ENCODE data around the gene NOG. TPM values are rescaled to one million over a fixed set of nuclear protein-coding genes. Genes with fewer than 3 reads are reported as not detected.

NOG gene
- total and polyA plus RNA-seq, 7 donors: 0.16 to 0.52 (median 0.36) TPM; not detected in 4

DNA sequence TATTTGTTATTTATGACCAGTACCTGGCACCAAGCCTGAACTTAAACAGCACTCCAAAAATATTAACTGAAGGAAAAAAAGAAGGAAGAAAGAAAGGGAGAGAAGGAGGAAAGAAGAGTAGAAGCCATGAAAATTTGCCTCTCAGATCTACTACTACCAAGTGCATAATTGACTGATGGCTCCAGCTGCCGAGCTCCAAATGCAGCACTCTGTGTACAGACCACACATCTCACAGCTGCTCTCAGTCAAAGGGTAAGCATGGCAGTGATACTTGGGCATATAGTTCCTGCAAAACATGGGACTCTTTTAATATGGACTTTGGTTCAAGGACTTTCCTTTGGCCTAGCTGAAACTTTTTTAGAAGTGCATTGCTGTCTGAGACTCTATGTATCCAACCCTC lies 44.0 kb upstream of the NOG start:
- Histone ChIP-seq H3K27ac (no peak overlapping the region), H3K27me3 (no peaks in the 10 kb centered on the region), H3K4me1 (no peaks in the 10 kb centered on the region), H3K9me3 (peaks cover 0 to 2% (median 0%) of the 10 kb centered on the region in 4 donors), H3K4me3 (no peak overlapping the region), H3K36me3 (no peaks in the 10 kb centered on the region)
- 31 to 76% methylated on average over 1 of the region's 1 CpG for WGBS, 2 donors
- DNase-seq: no peak
- TF ChIP-seq POLR2AphosphoS5 (IDR thresholded peaks at IDR 0.05): no peak
- TF ChIP-seq EP300 (IDR thresholded peaks at IDR 0.05): no peak
- no peak for TF ChIP-seq POLR2A (IDR thresholded peaks at IDR 0.05)
- intact Hi-C loops (cut with DNase I): no loop called here

DNA sequence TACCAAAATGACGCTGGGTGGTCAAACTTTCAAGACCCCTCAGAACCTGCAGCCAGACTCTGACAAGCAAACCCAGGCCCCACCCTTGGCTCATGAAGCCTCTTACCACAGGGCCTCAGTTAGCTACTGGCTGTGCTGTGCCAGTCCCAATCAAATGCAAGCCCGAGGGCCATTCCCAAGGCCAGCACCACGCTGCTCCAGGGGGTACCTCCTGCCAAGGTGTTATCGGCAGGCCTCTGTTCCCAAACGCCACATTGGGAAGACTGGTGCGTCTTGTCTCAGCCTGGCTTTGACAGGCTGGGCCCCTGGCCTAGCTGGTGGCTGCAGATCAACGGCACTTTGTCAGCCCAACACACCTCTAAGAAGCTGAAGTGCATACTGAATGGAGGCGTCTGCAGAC lies 35.8 kb upstream of the NOG start:
- no peak for TF ChIP-seq POLR2A (IDR thresholded peaks at IDR 0.05)
- no peak for TF ChIP-seq EP300 (IDR thresholded peaks at IDR 0.05)
- 81 to 84% methylated on average over 8 of the region's 8 CpGs for WGBS, 2 donors

DNA sequence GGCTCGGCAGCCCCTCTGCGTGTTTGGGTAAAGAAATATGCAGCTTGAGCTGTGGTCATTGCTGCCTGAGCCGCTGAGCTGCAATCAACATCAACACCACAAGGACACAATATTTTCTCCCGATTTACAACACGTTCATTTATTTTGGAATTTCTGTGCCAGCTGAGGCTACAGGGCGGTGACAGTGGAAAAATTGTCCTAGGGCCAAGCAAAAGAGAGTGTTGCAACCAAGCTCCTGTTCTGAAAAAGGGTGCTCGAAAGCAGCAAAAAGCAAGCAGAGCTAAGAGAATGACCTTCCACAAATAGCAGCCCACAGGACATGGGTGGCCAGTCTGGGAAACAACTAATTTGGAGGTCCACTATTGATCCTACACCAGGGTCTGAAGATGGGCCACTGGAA lies 35.4 kb upstream of the NOG start:
- no peak overlapping the region for H3K4me3 ChIP-seq
- intact Hi-C loops (cut with DNase I): no loop called here
- H3K4me1 ChIP-seq: no peaks in the 10 kb centered on the region
- WGBS, 2 donors: 87% methylated on average over 7 of the region's 7 CpGs
- H3K27me3 ChIP-seq: no peaks in the 10 kb centered on the region
- H3K9me3 ChIP-seq: no peaks in the 10 kb centered on the region
- no peak for DNase-seq
- no peaks in the 10 kb centered on the region for H3K36me3 ChIP-seq
- no peak overlapping the region for H3K27ac ChIP-seq
- TF ChIP-seq EP300 (IDR thresholded peaks at IDR 0.05): no peak
- no peak for TF ChIP-seq POLR2A (IDR thresholded peaks at IDR 0.05)
- TF ChIP-seq POLR2AphosphoS5 (IDR thresholded peaks at IDR 0.05): no peak
- TF ChIP-seq, protein P1, sequence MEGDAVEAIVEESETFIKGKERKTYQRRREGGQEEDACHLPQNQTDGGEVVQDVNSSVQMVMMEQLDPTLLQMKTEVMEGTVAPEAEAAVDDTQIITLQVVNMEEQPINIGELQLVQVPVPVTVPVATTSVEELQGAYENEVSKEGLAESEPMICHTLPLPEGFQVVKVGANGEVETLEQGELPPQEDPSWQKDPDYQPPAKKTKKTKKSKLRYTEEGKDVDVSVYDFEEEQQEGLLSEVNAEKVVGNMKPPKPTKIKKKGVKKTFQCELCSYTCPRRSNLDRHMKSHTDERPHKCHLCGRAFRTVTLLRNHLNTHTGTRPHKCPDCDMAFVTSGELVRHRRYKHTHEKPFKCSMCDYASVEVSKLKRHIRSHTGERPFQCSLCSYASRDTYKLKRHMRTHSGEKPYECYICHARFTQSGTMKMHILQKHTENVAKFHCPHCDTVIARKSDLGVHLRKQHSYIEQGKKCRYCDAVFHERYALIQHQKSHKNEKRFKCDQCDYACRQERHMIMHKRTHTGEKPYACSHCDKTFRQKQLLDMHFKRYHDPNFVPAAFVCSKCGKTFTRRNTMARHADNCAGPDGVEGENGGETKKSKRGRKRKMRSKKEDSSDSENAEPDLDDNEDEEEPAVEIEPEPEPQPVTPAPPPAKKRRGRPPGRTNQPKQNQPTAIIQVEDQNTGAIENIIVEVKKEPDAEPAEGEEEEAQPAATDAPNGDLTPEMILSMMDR (IDR thresholded peaks at IDR 0.05): no peak

More for the DNA sequence above, 35.8 kb upstream of the NOG start:
- Histone ChIP-seq H3K27me3 (no peaks in the 10 kb centered on the region), H3K36me3 (no peaks in the 10 kb centered on the region), H3K4me3 (no peak overlapping the region), H3K4me1 (no peaks in the 10 kb centered on the region), H3K27ac (no peak overlapping the region), H3K9me3 (no peaks in the 10 kb centered on the region)
- no peak for DNase-seq
- intact Hi-C loops (cut with DNase I): no loop called here

DNA sequence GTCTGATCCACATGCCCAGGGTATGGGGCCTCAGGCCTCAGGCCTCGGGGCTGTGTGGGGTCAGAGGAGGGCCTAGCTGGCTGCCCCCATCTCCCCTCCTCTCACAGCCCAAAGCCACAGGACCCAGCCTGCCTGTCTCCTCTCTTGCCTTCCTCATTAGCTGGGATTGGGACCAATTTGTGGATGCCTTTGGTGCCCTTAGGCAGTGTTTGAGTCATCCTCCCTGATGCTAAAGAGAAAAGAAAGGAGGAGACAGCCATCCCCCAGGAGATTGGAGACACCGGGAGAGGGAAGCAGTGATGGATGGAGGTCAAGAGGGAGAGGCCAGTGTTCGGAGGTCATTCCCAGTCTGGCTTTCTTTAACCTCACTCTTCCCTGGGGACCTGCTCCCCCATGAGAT lies 23.3 kb upstream of the NOG start:
- Histone ChIP-seq H3K27me3 (no peaks in the 10 kb centered on the region), H3K4me1 (peaks cover 0 to 6% (median 2%) of the 10 kb centered on the region in 4 donors), H3K27ac (no peak overlapping the region), H3K9me3 (no peaks in the 10 kb centered on the region), H3K4me3 (no peak overlapping the region), H3K36me3 (no peaks in the 10 kb centered on the region)
- DNase-seq: no peak
- TF ChIP-seq EP300 (IDR thresholded peaks at IDR 0.05): no peak
- TF ChIP-seq, protein P1 (IDR thresholded peaks at IDR 0.05): no peak
- TF ChIP-seq POLR2AphosphoS5 (IDR thresholded peaks at IDR 0.05): no peak
- no peak for TF ChIP-seq POLR2A (IDR thresholded peaks at IDR 0.05)
- intact Hi-C loops (cut with DNase I): no loop called here
- 53 to 73% methylated on average over 3 of the region's 3 CpGs for WGBS, 2 donors

DNA sequence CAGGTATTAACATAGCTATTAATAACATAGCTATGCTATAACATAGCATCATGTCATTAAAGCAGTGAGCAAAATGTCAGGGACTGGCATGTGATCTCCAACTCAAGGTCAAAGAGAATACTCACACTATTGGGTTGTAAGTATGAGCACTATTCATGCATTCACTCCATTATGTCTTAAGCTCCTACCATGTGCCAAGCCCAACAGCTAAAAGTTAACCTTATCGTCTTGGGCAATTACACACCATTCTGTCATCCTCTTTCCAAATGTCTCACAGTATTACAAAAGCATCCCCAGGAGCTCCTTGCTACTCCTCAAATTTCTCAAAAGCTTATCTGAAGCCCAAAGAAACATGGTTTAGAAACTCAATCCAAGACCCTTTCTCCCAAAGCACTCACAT lies 22.0 kb upstream of the NOG start:
- H3K9me3 ChIP-seq: no peaks in the 10 kb centered on the region
- H3K27me3 ChIP-seq: no peaks in the 10 kb centered on the region
- H3K36me3 ChIP-seq: no peaks in the 10 kb centered on the region
- DNase-seq: no peak
- intact Hi-C loops (cut with DNase I): no loop called here
- TF ChIP-seq EP300 (IDR thresholded peaks at IDR 0.05): no peak
- no peak for TF ChIP-seq POLR2A (IDR thresholded peaks at IDR 0.05)
- TF ChIP-seq, protein P1 (IDR thresholded peaks at IDR 0.05): no peak
- no peak for TF ChIP-seq POLR2AphosphoS5 (IDR thresholded peaks at IDR 0.05)
- peaks cover 0 to 6% (median 2%) of the 10 kb centered on the region in 4 donors for H3K4me1 ChIP-seq
- 84 to 96% methylated on average over 1 of the region's 1 CpG for WGBS, 2 donors
- no peak overlapping the region for H3K27ac ChIP-seq
- no peak overlapping the region for H3K4me3 ChIP-seq

DNA sequence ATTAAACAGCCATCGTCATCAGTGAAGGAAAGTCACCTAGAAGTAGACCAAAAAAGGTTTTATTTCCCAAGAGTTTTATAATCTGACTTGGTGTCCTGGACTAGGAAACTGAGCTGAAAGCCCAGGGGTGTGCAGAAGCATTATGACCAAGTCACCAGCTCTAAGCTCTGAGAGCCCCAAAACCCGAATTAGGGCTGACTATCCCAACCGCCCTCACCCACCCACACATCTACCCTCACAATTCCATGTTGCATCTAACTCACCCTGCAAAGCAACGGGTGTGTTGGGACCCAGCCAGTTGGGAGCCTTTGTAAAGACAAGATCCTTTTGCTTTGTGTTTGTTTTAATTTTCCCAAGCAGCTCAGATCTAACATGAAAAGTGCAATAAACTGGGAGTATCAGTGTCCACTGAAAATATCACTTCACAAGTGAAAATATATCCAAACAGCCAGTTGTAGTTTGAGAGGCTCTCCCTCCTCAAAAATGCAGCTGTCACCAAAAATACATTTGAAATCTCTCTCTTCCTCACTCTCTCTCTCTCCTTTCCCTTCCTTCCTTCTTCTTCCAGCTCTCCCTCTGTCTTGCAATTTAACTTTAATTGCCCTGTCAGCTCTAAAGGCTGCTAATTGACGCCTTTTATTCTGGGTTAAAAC lies 16.2 kb upstream of the NOG start:
- H3K36me3 ChIP-seq: no peaks in the 10 kb centered on the region
- H3K9me3 ChIP-seq: no peaks in the 10 kb centered on the region
- no peak for DNase-seq
- H3K4me1 ChIP-seq: peaks cover 0 to 19% (median 13%) of the 10 kb centered on the region in 4 donors
- no peak overlapping the region for H3K27ac ChIP-seq
- H3K4me3 ChIP-seq: peak overlapping the region in 2 of 4 donors; percentile 2 to 18
- TF ChIP-seq POLR2A (IDR thresholded peaks at IDR 0.05): no peak
- no peak for TF ChIP-seq POLR2AphosphoS5 (IDR thresholded peaks at IDR 0.05)
- no peak for TF ChIP-seq EP300 (IDR thresholded peaks at IDR 0.05)
- TF ChIP-seq, protein P1 (IDR thresholded peaks at IDR 0.05): no peak
- intact Hi-C loops (cut with DNase I): no loop called here
- WGBS, 2 donors: 48 to 57% methylated on average over 5 of the region's 5 CpGs
- no peaks in the 10 kb centered on the region for H3K27me3 ChIP-seq
